Measurements from ENCODE around the gene SHISA7. TPM values are rescaled to one million over a fixed set of nuclear protein-coding genes. Genes with fewer than 3 reads are reported as not detected.
A peak's percentile ranks its signal among the peaks of the same experiment; 100 is the strongest.

SHISA7 gene
- polyA plus RNA-seq, 4 donors: 0.12 to 0.21 TPM; not detected in 2

DNA sequence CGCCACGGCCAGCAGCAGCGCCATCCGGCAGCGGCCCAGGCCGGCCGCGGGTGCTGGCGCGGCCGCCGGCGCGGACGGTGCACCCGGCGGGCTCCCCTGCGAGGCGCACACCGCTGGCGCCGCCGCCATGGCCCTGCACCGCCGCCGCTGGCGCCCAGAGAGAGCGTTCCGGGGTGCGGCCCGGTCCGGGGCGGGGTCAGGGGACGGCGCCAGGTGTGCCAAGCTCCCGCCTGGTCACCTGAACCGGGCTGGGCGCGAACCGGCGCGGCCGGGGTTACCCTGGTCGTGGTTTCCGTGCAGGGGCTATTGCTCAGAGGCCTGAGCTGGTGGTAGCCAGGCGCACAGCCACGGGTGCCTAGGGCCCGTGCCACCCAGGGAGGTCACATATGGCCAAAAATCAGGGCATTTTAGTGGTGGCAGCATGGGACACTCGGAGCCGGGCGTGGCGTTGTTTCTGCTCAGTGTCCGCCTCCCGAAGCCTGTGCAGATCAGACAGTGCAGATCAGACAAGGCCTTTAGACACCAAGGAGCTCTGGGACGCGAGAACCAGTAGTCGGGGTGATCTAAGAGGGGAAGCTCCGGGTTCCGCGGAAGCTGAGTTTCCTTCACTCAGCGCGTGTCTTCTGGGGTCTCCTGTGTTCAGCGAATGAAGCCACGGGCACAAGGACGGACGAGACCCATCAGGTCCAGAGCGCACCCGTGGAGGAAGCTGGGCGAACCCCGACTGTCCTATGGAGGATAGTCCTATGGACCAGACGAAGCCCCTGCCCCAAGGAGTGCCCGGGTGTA is 58.8 kb downstream of the SHISA7 start, which contains the start of gene TMEM238:
Gene TMEM238 (minus strand): TSS at position 162 of the 789 bp plus-strand sequence. CDS start 33 bp downstream, at position 129.
- Histone ChIP-seq H3K4me3 (ENCODE audit: low read depth in 1 of 3, low read length in 3 of 3) (peak within 1 kb of the TSS; percentile 63 to 97 (median 75)), H3K27ac (ENCODE audit: low read depth in 1 of 3, low read length in 2 of 3) (peak within 1 kb of the TSS; percentile 86 to 99 (median 97)), H3K4me1 (ENCODE audit: control insufficient read depth in 3 of 3, insufficient read depth in 2 of 3, low read depth in 1 of 3, low read length in 2 of 3) (peaks cover 8 to 37% (median 12%) of the 10 kb centered on the region in 3 donors), H3K27me3 (ENCODE audit: control insufficient read depth in 3 of 3, insufficient read depth in 3 of 3, low read length in 3 of 3) (no peaks in the 10 kb centered on the region), H3K9me3 (ENCODE audit: control insufficient read depth in 2 of 2, insufficient read depth in 1 of 2, low read depth in 1 of 2, low read length in 1 of 2) (peaks cover 0 to 7% of the 10 kb centered on the region in 2 donors), H3K36me3 (ENCODE audit: control insufficient read depth in 3 of 3, insufficient read depth in 2 of 3, low read depth in 1 of 3, low read length in 3 of 3) (peaks cover 4 to 45% (median 17%) of the 10 kb centered on the region in 3 donors)
- DNase-seq (peak; percentile 77 to 85), FAIRE-seq (no peak)
- WGBS, 3 donors: 5 to 16% (median 11%) methylated on average over 53 to 72 of the region's 72 CpGs

DNA sequence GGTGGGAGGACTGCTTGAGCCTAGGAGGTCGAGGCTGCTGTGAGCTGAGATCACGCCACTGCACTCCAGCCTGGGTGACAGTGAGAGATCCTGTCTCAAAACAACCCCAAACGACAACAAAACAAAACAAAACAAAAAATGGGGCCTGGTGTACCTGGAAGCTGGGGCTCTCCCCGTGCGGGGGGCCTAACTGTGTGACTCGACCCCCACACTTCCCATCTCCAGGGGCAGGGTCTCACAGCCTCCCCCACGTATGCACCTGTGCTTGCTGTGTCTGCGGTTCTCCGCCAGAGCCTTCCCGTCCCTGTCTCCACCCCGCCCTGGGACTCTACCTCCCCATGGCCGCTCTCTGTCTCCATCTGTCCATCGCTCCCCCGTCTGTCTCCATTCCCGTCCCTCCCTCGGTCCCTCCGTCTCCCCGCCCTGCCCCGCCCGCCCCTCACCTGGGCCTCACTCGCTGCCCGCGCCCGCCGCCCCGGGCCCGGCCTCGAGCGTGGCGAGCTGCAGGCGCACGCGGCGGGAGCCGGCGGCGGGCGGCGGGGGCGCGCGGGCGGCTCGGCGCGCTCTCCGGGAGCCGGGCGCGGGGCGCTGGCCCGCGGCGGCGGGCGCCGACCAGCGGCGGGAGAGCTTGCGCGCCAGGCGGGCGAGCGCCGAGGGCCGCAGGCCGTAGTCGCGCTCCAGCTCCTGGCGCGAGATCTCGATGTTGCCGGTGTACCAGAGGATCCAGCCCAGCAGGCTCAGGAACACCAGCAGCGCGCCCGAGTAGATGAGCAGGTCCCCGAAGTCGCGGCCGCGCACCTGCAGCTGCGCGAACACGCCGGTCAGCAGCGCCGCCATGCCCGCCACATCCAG is 59.6 kb downstream of the SHISA7 start:
- Histone ChIP-seq H3K27ac (ENCODE audit: low read depth in 1 of 3, low read length in 2 of 3) (peak overlapping the region; percentile 86 to 97 (median 86)), H3K36me3 (ENCODE audit: control insufficient read depth in 3 of 3, insufficient read depth in 2 of 3, low read depth in 1 of 3, low read length in 3 of 3) (peaks cover 4 to 43% (median 10%) of the 10 kb centered on the region in 3 donors), H3K9me3 (ENCODE audit: control insufficient read depth in 2 of 2, insufficient read depth in 1 of 2, low read depth in 1 of 2, low read length in 1 of 2) (peaks cover 0 to 7% of the 10 kb centered on the region in 2 donors), H3K27me3 (ENCODE audit: control insufficient read depth in 3 of 3, insufficient read depth in 3 of 3, low read length in 3 of 3) (no peaks in the 10 kb centered on the region), H3K4me1 (ENCODE audit: control insufficient read depth in 3 of 3, insufficient read depth in 2 of 3, low read depth in 1 of 3, low read length in 2 of 3) (peaks cover 7 to 33% (median 8%) of the 10 kb centered on the region in 3 donors), H3K4me3 (ENCODE audit: low read depth in 1 of 3, low read length in 3 of 3) (peak overlapping the region; percentile 44 to 75 (median 63))
- no peak for FAIRE-seq
- 3 to 6% (median 4%) methylated on average over 44 to 88 of the region's 88 CpGs for WGBS, 3 donors
- DNase-seq: peak in 1 of 2 donors; percentile 58

DNA sequence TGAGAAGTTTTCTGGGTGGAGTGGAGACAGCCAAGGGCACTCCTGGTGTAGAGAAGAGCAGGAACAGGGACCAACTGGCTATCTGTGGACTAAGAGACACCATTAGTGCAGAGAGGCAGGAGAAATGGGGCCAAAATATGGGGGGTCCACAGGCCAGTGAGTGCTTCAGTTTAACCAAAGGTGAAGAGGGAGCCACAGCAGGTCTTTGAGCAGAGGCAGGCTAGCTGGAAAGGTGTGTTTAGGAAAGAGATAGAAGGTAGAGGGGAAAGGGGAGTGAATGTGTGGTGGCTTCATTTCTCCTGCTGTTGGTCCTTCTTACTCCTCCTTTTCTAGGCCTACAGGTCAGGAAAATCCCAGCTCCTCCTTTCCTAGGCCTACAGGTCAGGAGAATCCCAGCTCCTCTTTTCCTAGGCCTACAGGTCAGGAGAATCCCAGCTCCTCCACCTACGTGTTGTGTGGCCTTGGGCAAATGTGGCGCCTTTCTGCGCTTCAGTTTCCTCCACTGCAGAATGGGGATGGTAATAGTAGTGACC is 60.5 kb downstream of the SHISA7 start:
- Histone ChIP-seq H3K4me3 (ENCODE audit: low read depth in 1 of 3, low read length in 3 of 3) (no peak overlapping the region), H3K9me3 (ENCODE audit: control insufficient read depth in 2 of 2, insufficient read depth in 1 of 2, low read depth in 1 of 2, low read length in 1 of 2) (peaks cover 0 to 7% of the 10 kb centered on the region in 2 donors)

DNA sequence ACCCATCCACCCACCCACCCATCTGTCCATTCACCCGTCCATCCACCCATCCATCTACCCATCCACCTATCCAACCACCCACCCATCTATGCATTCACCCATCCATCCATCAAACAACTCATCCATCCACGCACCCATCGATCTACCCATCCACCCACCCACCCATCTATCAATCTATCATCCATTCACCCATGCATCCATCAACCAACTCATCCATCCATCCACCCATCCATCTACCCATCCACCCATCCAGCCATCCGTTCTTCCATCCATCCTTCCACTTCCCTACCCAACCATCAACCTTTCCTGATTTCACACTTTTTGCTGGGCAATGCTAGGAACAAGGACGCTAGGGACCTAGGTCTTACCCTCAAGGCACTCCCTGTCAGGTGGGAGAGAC is 61.1 kb downstream of the SHISA7 start:
- peaks cover 0 to 28% (median 0%) of the 10 kb centered on the region in 3 donors for H3K36me3 ChIP-seq (ENCODE audit: control insufficient read depth in 3 of 3, insufficient read depth in 2 of 3, low read depth in 1 of 3, low read length in 3 of 3)
- FAIRE-seq: no peak
- no peak for DNase-seq
- no peak overlapping the region for H3K4me3 ChIP-seq (ENCODE audit: low read depth in 1 of 3, low read length in 3 of 3)
- H3K27ac ChIP-seq (ENCODE audit: low read depth in 1 of 3, low read length in 2 of 3): no peak overlapping the region
- H3K4me1 ChIP-seq (ENCODE audit: control insufficient read depth in 3 of 3, insufficient read depth in 2 of 3, low read depth in 1 of 3, low read length in 2 of 3): peaks cover 0 to 18% (median 2%) of the 10 kb centered on the region in 3 donors
- H3K9me3 ChIP-seq (ENCODE audit: control insufficient read depth in 2 of 2, insufficient read depth in 1 of 2, low read depth in 1 of 2, low read length in 1 of 2): peaks cover 0 to 7% of the 10 kb centered on the region in 2 donors
- 97 to 98% (median 97%) methylated on average over 5 of the region's 5 CpGs for WGBS, 3 donors
- peaks cover 0 to 9% (median 2%) of the 10 kb centered on the region in 3 donors for H3K27me3 ChIP-seq (ENCODE audit: control insufficient read depth in 3 of 3, insufficient read depth in 3 of 3, low read length in 3 of 3)

More for the DNA sequence above, 60.5 kb downstream of the SHISA7 start:
- DNase-seq: no peak
- H3K27me3 ChIP-seq (ENCODE audit: control insufficient read depth in 3 of 3, insufficient read depth in 3 of 3, low read length in 3 of 3): peaks cover 0 to 4% (median 0%) of the 10 kb centered on the region in 3 donors
- H3K36me3 ChIP-seq (ENCODE audit: control insufficient read depth in 3 of 3, insufficient read depth in 2 of 3, low read depth in 1 of 3, low read length in 3 of 3): peaks cover under 1 to 34% (median 1%) of the 10 kb centered on the region in 3 donors
- H3K4me1 ChIP-seq (ENCODE audit: control insufficient read depth in 3 of 3, insufficient read depth in 2 of 3, low read depth in 1 of 3, low read length in 2 of 3): peaks cover 2 to 23% (median 2%) of the 10 kb centered on the region in 3 donors
- WGBS, 3 donors: 95 to 97% (median 96%) methylated on average over 3 of the region's 3 CpGs
- FAIRE-seq: no peak
- H3K27ac ChIP-seq (ENCODE audit: low read depth in 1 of 3, low read length in 2 of 3): no peak overlapping the region

DNA sequence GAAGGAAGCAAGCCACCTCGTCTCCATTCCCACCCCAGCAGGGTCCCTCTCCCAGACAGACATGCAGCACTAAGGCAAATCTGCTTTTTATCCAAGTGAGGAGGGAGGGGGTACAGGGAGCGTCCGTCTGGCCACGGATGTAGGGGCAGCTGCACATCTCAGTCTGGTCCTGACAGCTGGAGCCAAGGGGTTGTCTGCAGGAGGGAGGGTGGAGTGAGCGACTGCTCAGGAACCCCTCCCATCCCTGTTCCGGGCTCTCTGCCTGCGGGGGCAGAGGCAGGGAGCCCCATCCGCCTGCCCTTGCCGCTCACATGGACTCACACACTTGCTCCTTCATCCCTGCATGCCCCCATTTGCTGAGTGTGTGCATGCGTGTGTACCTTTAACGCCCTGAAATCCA is 63.9 kb downstream of the SHISA7 start:
- Histone ChIP-seq H3K4me1 (ENCODE audit: control insufficient read depth in 3 of 3, insufficient read depth in 2 of 3, low read depth in 1 of 3, low read length in 2 of 3) (peaks cover 0 to 16% (median 2%) of the 10 kb centered on the region in 3 donors), H3K4me3 (ENCODE audit: low read depth in 1 of 3, low read length in 3 of 3) (no peak overlapping the region), H3K27me3 (ENCODE audit: control insufficient read depth in 3 of 3, insufficient read depth in 3 of 3, low read length in 3 of 3) (peaks cover 0 to 34% (median 7%) of the 10 kb centered on the region in 3 donors), H3K27ac (ENCODE audit: low read depth in 1 of 3, low read length in 2 of 3) (no peak overlapping the region), H3K9me3 (ENCODE audit: control insufficient read depth in 2 of 2, insufficient read depth in 1 of 2, low read depth in 1 of 2, low read length in 1 of 2) (peaks cover 0 to 7% of the 10 kb centered on the region in 2 donors), H3K36me3 (ENCODE audit: control insufficient read depth in 3 of 3, insufficient read depth in 2 of 3, low read depth in 1 of 3, low read length in 3 of 3) (peaks cover 0 to 19% (median 0%) of the 10 kb centered on the region in 3 donors)
- DNase-seq (no peak), FAIRE-seq (no peak)
- WGBS, 3 donors: 62 to 77% (median 75%) methylated on average over 9 to 11 of the region's 11 CpGs

Other genes with a start within 250 kb of the SHISA7 start
- gene PTPRH, start 233.8 kb downstream of the SHISA7 start, polyA plus RNA-seq: 100 to 1,000 TPM in 2 of 4 donors, 10 to 100 TPM in 2; 33.4 to 158 (median 89.7) TPM
- gene TMEM86B, start 214.5 kb downstream of the SHISA7 start, polyA plus RNA-seq: 100 to 1,000 TPM in 1 of 4 donors, 10 to 100 TPM in 3; 22.8 to 255 (median 72.6) TPM
- gene PPP6R1, start 184.3 kb downstream of the SHISA7 start, polyA plus RNA-seq: 10 to 100 TPM; 43.4 to 67.5 (median 48.9) TPM
- 10 to 100 TPM; 25.9 to 61.9 (median 31.4) TPM for gene HSPBP1, start 163.2 kb downstream of the SHISA7 start, polyA plus RNA-seq
- gene BRSK1, start 159.3 kb downstream of the SHISA7 start, polyA plus RNA-seq: 1 to 10 TPM in 3 of 4 donors, under 1 TPM in 1; 0.22 to 3.5 (median 2.7) TPM
- gene TMEM150B, start 118.0 kb downstream of the SHISA7 start, polyA plus RNA-seq: 100 to 1,000 TPM in 1 of 4 donors, 10 to 100 TPM in 3; 33.2 to 125 (median 79.2) TPM
- gene KMT5C, start 103.4 kb downstream of the SHISA7 start, polyA plus RNA-seq: 10 to 100 TPM; 10.3 to 18.4 (median 14.3) TPM
- under 1 TPM in 2 of 4 donors, not detected in 2; 0.07 to 0.09 TPM for gene COX6B2, start 88.6 kb downstream of the SHISA7 start, polyA plus RNA-seq
- under 1 TPM in 1 of 4 donors, not detected in 3; 0.03 TPM for gene GARIN5B, start 80.0 kb downstream of the SHISA7 start, polyA plus RNA-seq
- under 1 TPM in 2 of 4 donors, not detected in 2; 0.19 to 0.67 TPM for gene IL11, start 72.8 kb downstream of the SHISA7 start, polyA plus RNA-seq
- under 1 TPM in 2 of 4 donors, not detected in 2; 0.30 to 0.31 TPM for gene TMEM190, start 66.5 kb downstream of the SHISA7 start, polyA plus RNA-seq
- gene TMEM238, start 59.0 kb downstream of the SHISA7 start, polyA plus RNA-seq: 1 to 10 TPM in 3 of 4 donors, not detected in 1; 1.6 to 9.4 (median 2.2) TPM
- 1,000 to 10,000 TPM; 1,338 to 2,360 (median 2,018) TPM for gene RPL28, start 57.4 kb downstream of the SHISA7 start, polyA plus RNA-seq
- gene UBE2S, start 35.5 kb downstream of the SHISA7 start, polyA plus RNA-seq: 10 to 100 TPM in 2 of 4 donors, 1 to 10 TPM in 2; 7.2 to 30.1 (median 16.4) TPM
- gene ISOC2, start 18.3 kb upstream of the SHISA7 start, polyA plus RNA-seq: 100 to 1,000 TPM in 1 of 4 donors, 10 to 100 TPM in 3; 28.8 to 164 (median 78.4) TPM
- gene C19orf85, start 21.5 kb upstream of the SHISA7 start, polyA plus RNA-seq: not detected
- 1 to 10 TPM; 1.1 to 7.0 (median 5.0) TPM for gene ZNF628, start 33.3 kb upstream of the SHISA7 start, polyA plus RNA-seq
- 10 to 100 TPM in 1 of 4 donors, 1 to 10 TPM in 3; 5.8 to 10.2 (median 7.8) TPM for gene NAT14, start 41.9 kb upstream of the SHISA7 start, polyA plus RNA-seq
- gene SSC5D, start 45.1 kb upstream of the SHISA7 start, polyA plus RNA-seq: 1 to 10 TPM in 1 of 4 donors, under 1 TPM in 2, not detected in 1; 0.49 to 2.2 (median 0.54) TPM
- under 1 TPM in 1 of 4 donors, not detected in 3; 0.06 TPM for gene SBK2, start 93.8 kb upstream of the SHISA7 start, polyA plus RNA-seq
- gene SBK3, start 102.2 kb upstream of the SHISA7 start, polyA plus RNA-seq: under 1 TPM in 2 of 4 donors, not detected in 2; 0.18 to 0.39 TPM
- gene ZNF579, start 137.5 kb upstream of the SHISA7 start, polyA plus RNA-seq: 10 to 100 TPM in 1 of 4 donors, 1 to 10 TPM in 3; 2.2 to 12.7 (median 4.8) TPM
- 10 to 100 TPM in 1 of 4 donors, 1 to 10 TPM in 3; 7.2 to 13.0 (median 7.4) TPM for gene FIZ1, start 156.2 kb upstream of the SHISA7 start, polyA plus RNA-seq
- 10 to 100 TPM; 23.2 to 63.5 (median 45.7) TPM for gene ZNF524, start 157.0 kb upstream of the SHISA7 start, polyA plus RNA-seq
- 10 to 100 TPM in 1 of 4 donors, 1 to 10 TPM in 3; 4.0 to 10.3 (median 5.5) TPM for gene ZNF865, start 162.3 kb upstream of the SHISA7 start, polyA plus RNA-seq
- 10 to 100 TPM in 3 of 4 donors, 1 to 10 TPM in 1; 9.5 to 16.3 (median 11.0) TPM for gene ZNF784, start 181.3 kb upstream of the SHISA7 start, polyA plus RNA-seq
- 10 to 100 TPM in 3 of 4 donors, 1 to 10 TPM in 1; 8.3 to 28.5 (median 16.6) TPM for gene ZNF580, start 197.7 kb upstream of the SHISA7 start, polyA plus RNA-seq
- gene ZNF581, start 200.3 kb upstream of the SHISA7 start, polyA plus RNA-seq: 10 to 100 TPM; 15.9 to 29.2 (median 23.3) TPM
- gene CCDC106, start 204.9 kb upstream of the SHISA7 start, polyA plus RNA-seq: 10 to 100 TPM in 1 of 4 donors, 1 to 10 TPM in 3; 2.5 to 12.1 (median 5.6) TPM
- gene U2AF2, start 211.7 kb upstream of the SHISA7 start, polyA plus RNA-seq: 100 to 1,000 TPM in 2 of 4 donors, 10 to 100 TPM in 2; 74.0 to 161 (median 115) TPM
- 100 to 1,000 TPM; 149 to 193 (median 168) TPM for gene EPN1, start 231.9 kb upstream of the SHISA7 start, polyA plus RNA-seq